OCI-M2 (cell line): ENCODE data around the gene LONP1.

Experiments
- DNase-seq: peaks from one replicate; lab custom pipeline; 2025; ENCODE audit not compliant: unreplicated experiment; lab: John Stamatoyannopoulos, UW

The LONP1 gene

GRCh38 chr19:5679289-5680083 lies 40.5 kb downstream of the LONP1 start:
- DNase-seq: no peak

GRCh38 chr19:5678071-5678718 lies 41.8 kb downstream of the LONP1 start:
- DNase-seq: no peak

GRCh38 chr19:5677580-5677979 lies 42.4 kb downstream of the LONP1 start:
- DNase-seq: no peak

- DNase-seq: no peak
Measured at GRCh38 chr19:5677136-5677535, 42.8 kb downstream of the LONP1 start.

GRCh38 chr19:5676772-5677105 lies 43.2 kb downstream of the LONP1 start:
- DNase-seq: no peak

- no peak for DNase-seq
Measured at GRCh38 chr19:5676105-5676771, 43.7 kb downstream of the LONP1 start.

GRCh38 chr19:5674714-5675113 lies 45.2 kb downstream of the LONP1 start:
- no peak for DNase-seq

- no peak for DNase-seq
Measured at GRCh38 chr19:5673752-5674151, 46.2 kb downstream of the LONP1 start.

- DNase-seq: no peak
Measured at GRCh38 chr19:5672708-5673459, 47.1 kb downstream of the LONP1 start.

- DNase-seq: no peak
Measured at GRCh38 chr19:5671600-5671999, 48.3 kb downstream of the LONP1 start.

GRCh38 chr19:5669212-5669611 lies 50.7 kb downstream of the LONP1 start:
- DNase-seq: no peak

GRCh38 chr19:5667751-5668271 lies 52.1 kb downstream of the LONP1 start:
- DNase-seq: no peak

- no peak for DNase-seq
Measured at GRCh38 chr19:5666921-5667610, 52.9 kb downstream of the LONP1 start.

GRCh38 chr19:5665781-5666513 lies 54.0 kb downstream of the LONP1 start:
- DNase-seq: no peak

GRCh38 chr19:5664515-5664914 lies 55.4 kb downstream of the LONP1 start:
- DNase-seq: no peak

GRCh38 chr19:5663904-5664303 lies 56.0 kb downstream of the LONP1 start:
- DNase-seq: no peak

GRCh38 chr19:5661483-5661882 lies 58.5 kb downstream of the LONP1 start:
- DNase-seq: no peak

GRCh38 chr19:5655412-5655811 lies 64.5 kb downstream of the LONP1 start:
- DNase-seq: no peak

- DNase-seq: no peak
Measured at GRCh38 chr19:5654931-5655330, 65.0 kb downstream of the LONP1 start.

GRCh38 chr19:5652261-5652660 lies 67.7 kb downstream of the LONP1 start:
- DNase-seq: no peak
